GM18505 (cell line): Measurements from ENCODE around the gene RNF224.

Experiments
- ATAC-seq: cut with Tn5 transposase; IDR thresholded peaks from one replicate; pipeline ENCODE4 v1.9.1; 2021; ENCODE audit not compliant: unreplicated experiment
- POLR2A ChIP-seq: IDR thresholded peaks from 4 replicates; pipeline ENCODE4 v1.6.1; 2011; ENCODE audit warnings: borderline replicate concordance; ENCODE audit not compliant: insufficient read depth, insufficient read length; ENCODE audit errors: extremely low read depth

The RNF224 gene

GRCh38 chr9:137221506-137222111 lies 5.7 kb upstream of the RNF224 start:
- no peak for TF ChIP-seq POLR2A
- ATAC-seq, result no peak

- ATAC-seq, result peak; percentile 1
- no peak for TF ChIP-seq POLR2A
Observed at GRCh38 chr9:137222190-137223077, 4.9 kb upstream of the RNF224 start, which contains the start of gene RNF208. RNF208 (minus strand) TSS chr9:137222240; CDS start chr9:137221212, 1,028 bp downstream.

GRCh38 chr9:137223078-137223970 lies 4.0 kb upstream of the RNF224 start:
- peak; percentile 57 for ATAC-seq
- TF ChIP-seq POLR2A, result peak; percentile 92

GRCh38 chr9:137224830-137225694 lies 2.2 kb upstream of the RNF224 start, which contains the start of gene CYSRT1:
CYSRT1 (plus strand) TSS chr9:137225174; CDS start chr9:137225622, 448 bp downstream.
- no peak for TF ChIP-seq POLR2A
- no peak for ATAC-seq

- ATAC-seq, result no peak
Observed at GRCh38 chr9:137225699-137226331, 1.5 kb upstream of the RNF224 start.

GRCh38 chr9:137226338-137227053 lies 806 bp upstream of the RNF224 start:
- TF ChIP-seq POLR2A, result no peak
- no peak for ATAC-seq

More at GRCh38 chr9:137225699-137226331, 1.5 kb upstream of the RNF224 start:
- no peak for TF ChIP-seq POLR2A

GRCh38 chr9:137227853-137228505 lies 677 bp downstream of the RNF224 start:
- no peak for ATAC-seq

GRCh38 chr9:137228506-137228967 lies 1.2 kb downstream of the RNF224 start:
- ATAC-seq, result no peak
- TF ChIP-seq POLR2A, result no peak

More at GRCh38 chr9:137227853-137228505, 677 bp downstream of the RNF224 start:
- no peak for TF ChIP-seq POLR2A

GRCh38 chr9:137228968-137229896 lies 1.9 kb downstream of the RNF224 start:
- TF ChIP-seq POLR2A, result no peak
- no peak for ATAC-seq

- TF ChIP-seq POLR2A, result no peak
- ATAC-seq, result no peak
Observed at GRCh38 chr9:137229903-137230704, 2.8 kb downstream of the RNF224 start.
